NT2/D1 (cell line): ENCODE data around the gene MYO5B.

ENCODE experiments used
- DNase-seq: peaks from one replicate; pipeline ENCODE4 v3.0.0-alpha.2; 2011; ENCODE audit warnings: low read depth, low spot score
- H3K27me3 ChIP-seq: 2 replicates; pipeline ENCODE4 v1.6.0; 2011; ENCODE audit warnings: mild to moderate bottlenecking; ENCODE audit not compliant: insufficient read length, insufficient read depth
- H3K36me3 ChIP-seq: 2 replicates; pipeline ENCODE4 v1.6.1; 2011; ENCODE audit warnings: mild to moderate bottlenecking, low read length, mixed read lengths; ENCODE audit not compliant: insufficient read depth, insufficient read length
- H3K4me1 ChIP-seq: 2 replicates; pipeline ENCODE4 v1.5.1; 2011; ENCODE audit not compliant: insufficient read depth, insufficient read length
- H3K4me3 ChIP-seq: 2 replicates; pipeline ENCODE4 v1.5.1; 2011; ENCODE audit warnings: low read depth; ENCODE audit not compliant: insufficient read length
- H3K9ac ChIP-seq: 2 replicates; pipeline ENCODE4 v1.6.0; 2011; ENCODE audit warnings: low read depth; ENCODE audit not compliant: insufficient read length
- H3K9me3 ChIP-seq: 2 replicates; pipeline ENCODE4 v1.5.1; 2011; ENCODE audit warnings: mild to moderate bottlenecking, low read length; ENCODE audit not compliant: insufficient read depth
- SUZ12 ChIP-seq: IDR thresholded peaks from 2 replicates; pipeline ENCODE4 v1.6.1; 2011; ENCODE audit not compliant: insufficient read length, insufficient read depth; ENCODE audit errors: extremely low read depth
- YY1 ChIP-seq: IDR thresholded peaks from 2 replicates; pipeline ENCODE4 v1.6.1; 2011; ENCODE audit not compliant: insufficient read length, insufficient read depth
- ZNF274 ChIP-seq: IDR thresholded peaks from 2 replicates; pipeline ENCODE4 v1.6.1; 2011; ENCODE audit warnings: mild to moderate bottlenecking, low read depth, low read length

Gene MYO5B

DNA sequence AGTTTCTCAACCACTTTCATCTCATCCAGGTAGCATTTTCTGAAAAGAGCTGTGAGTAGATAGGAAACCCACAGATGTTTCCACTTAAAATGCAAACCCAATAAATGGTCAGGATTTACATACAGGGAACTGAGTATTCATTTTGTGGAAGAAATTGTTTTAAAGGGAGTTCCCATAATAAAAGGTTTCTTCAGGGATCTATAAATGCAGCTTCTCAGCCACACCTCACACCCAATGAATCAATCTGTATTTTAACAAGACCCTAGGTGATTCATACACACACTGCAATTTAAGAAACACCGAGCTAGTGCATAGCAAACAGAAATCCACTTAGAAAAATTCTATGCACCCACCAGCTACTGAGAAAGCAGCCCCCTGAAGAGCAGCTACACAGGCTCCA lies 241.6 kb downstream of the MYO5B start:
- no peaks in the 10 kb centered on the region for H3K4me1 ChIP-seq
- H3K4me3 ChIP-seq = no peak overlapping the region
- DNase-seq = no peak
- TF ChIP-seq YY1 (no peak), ZNF274 (no peak), SUZ12 (no peak)
- no peaks in the 10 kb centered on the region for H3K27me3 ChIP-seq
- H3K9me3 ChIP-seq = no peaks in the 10 kb centered on the region
- no peak overlapping the region for H3K9ac ChIP-seq
- H3K36me3 ChIP-seq = no peaks in the 10 kb centered on the region

DNA sequence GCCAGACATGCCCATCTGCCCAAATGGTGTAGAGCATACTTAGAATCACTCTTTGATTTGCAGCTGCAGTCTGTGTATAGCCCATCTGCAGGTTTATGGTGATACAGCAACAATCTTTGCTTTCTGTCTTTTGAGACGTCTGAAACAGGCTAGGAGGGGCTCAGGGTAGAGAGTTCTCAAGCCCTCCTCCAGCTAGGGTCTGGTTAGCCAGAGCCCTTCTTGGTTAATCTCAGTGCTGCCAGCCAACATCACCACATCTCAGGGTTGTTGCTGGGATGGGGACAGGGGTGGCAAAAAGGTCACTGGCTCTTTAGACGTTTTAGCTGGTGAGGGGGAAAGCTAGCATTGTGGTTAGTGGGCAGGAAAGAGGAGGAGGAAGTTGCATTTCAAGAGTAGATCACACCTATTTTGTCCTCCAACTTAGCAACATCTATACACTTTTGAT lies 245.0 kb downstream of the MYO5B start:
- H3K4me3 ChIP-seq = no peak overlapping the region
- no peaks in the 10 kb centered on the region for H3K36me3 ChIP-seq
- DNase-seq = no peak
- H3K27me3 ChIP-seq = no peaks in the 10 kb centered on the region
- TF ChIP-seq ZNF274 (no peak), YY1 (no peak), SUZ12 (no peak)
- H3K9me3 ChIP-seq = no peaks in the 10 kb centered on the region
- H3K4me1 ChIP-seq = no peaks in the 10 kb centered on the region
- H3K9ac ChIP-seq = no peak overlapping the region

DNA sequence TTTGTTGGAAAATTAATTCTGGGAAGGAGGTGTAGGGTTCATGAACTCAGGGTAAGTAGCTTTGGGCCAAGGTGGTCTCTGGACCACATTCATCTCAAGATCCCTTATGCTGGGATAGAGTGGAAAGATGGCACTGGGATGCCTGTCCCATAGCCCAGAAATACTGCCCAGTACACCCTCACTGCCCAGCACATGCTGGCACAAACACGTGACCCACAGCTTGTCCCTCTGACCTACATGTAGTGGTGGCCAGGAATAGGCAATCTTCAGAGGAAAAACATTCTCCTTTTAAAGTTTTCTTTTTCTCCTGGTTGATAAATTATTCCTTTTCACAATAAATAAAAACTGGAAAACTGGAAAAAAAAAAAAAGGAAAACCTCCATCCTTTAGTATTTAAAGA lies 246.0 kb downstream of the MYO5B start:
- no peak for TF ChIP-seq SUZ12
- no peak for TF ChIP-seq YY1
- TF ChIP-seq ZNF274 = no peak

GRCh38 chr18:49944663-49945062 lies 250.3 kb downstream of the MYO5B start:
- H3K36me3 ChIP-seq = no peaks in the 10 kb centered on the region

More for the DNA sequence above, 246.0 kb downstream of the MYO5B start:
- Histone ChIP-seq H3K27me3 (no peaks in the 10 kb centered on the region), H3K36me3 (no peaks in the 10 kb centered on the region), H3K4me1 (no peaks in the 10 kb centered on the region), H3K4me3 (no peak overlapping the region), H3K9me3 (no peaks in the 10 kb centered on the region), H3K9ac (no peak overlapping the region)
- DNase-seq = no peak

GRCh38 chr18:49936821-49937220 lies 258.1 kb downstream of the MYO5B start:
- Histone ChIP-seq H3K9me3 (no peaks in the 10 kb centered on the region), H3K4me1 (no peaks in the 10 kb centered on the region), H3K36me3 (no peaks in the 10 kb centered on the region), H3K27me3 (no peaks in the 10 kb centered on the region), H3K9ac (no peak overlapping the region), H3K4me3 (no peak overlapping the region)
- TF ChIP-seq ZNF274 = no peak
- no peak for DNase-seq

More at GRCh38 chr18:49944663-49945062, 250.3 kb downstream of the MYO5B start:
- Histone ChIP-seq H3K9me3 (no peaks in the 10 kb centered on the region), H3K27me3 (no peaks in the 10 kb centered on the region), H3K9ac (no peak overlapping the region), H3K4me1 (no peaks in the 10 kb centered on the region), H3K4me3 (no peak overlapping the region)
- DNase-seq = no peak
- no peak for TF ChIP-seq YY1
- no peak for TF ChIP-seq SUZ12
- no peak for TF ChIP-seq ZNF274

DNA sequence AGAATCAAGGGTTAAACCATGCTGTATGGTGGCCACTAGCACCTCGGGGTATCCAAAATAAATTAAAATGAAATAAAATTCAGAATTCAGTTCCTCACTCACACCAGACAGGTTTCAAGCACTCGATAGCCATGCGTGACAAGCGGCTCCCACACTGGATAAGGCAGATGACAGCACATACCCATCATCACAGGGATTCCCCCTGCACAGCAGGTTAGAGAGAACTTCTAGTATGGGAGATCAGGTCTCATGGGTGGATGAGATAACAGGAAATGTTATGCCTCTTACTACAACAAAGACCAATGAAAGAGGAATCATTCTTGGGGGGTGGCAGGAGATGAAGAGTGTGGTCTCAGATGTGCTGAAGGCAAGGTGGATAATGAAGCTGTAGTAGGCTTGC lies 259.7 kb downstream of the MYO5B start:
- Histone ChIP-seq H3K4me1 (no peaks in the 10 kb centered on the region), H3K36me3 (no peaks in the 10 kb centered on the region), H3K9me3 (no peaks in the 10 kb centered on the region), H3K4me3 (no peak overlapping the region), H3K9ac (no peak overlapping the region), H3K27me3 (no peaks in the 10 kb centered on the region)
- no peak for DNase-seq
- TF ChIP-seq ZNF274 (no peak), YY1 (no peak), SUZ12 (no peak)

DNA sequence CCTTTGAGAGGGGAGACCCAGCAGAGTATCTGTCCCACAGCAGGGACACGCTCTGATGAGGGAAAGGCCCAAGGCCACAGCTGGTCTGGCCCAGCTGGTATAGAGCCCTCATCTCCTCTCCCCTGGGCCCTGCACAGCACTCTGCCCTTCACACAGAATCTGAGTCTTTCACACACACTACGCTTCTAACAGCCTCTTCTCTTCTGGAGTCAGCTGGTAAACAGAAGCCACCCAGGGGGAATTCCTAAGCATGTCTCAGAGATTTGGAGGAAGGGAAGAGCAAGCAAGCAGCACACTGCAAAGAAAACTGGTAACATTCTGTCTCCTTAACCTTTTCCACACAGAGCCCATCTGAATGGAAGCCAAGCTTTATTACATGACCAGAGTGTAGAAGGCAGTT lies 260.5 kb downstream of the MYO5B start:
- TF ChIP-seq SUZ12 = no peak
- no peaks in the 10 kb centered on the region for H3K36me3 ChIP-seq
- H3K9me3 ChIP-seq = no peaks in the 10 kb centered on the region
- DNase-seq = no peak
- H3K9ac ChIP-seq = no peak overlapping the region
- no peaks in the 10 kb centered on the region for H3K4me1 ChIP-seq
- no peaks in the 10 kb centered on the region for H3K27me3 ChIP-seq
- H3K4me3 ChIP-seq = no peak overlapping the region
